Stimulated activated CD8-positive, alpha-beta memory T cell treated with anti-CD3 and anti-CD28 coated beads, Interleukin-15, amount 100 ng/mL, for 24 hours (primary cell): ENCODE data around the gene NPFF.
A peak's percentile ranks its signal among the peaks of the same experiment; 100 is the strongest.
"Not testable (repeated sequence)": the region's sequence is repeated elsewhere in the genome, so short reads cannot be mapped to it uniquely, and the experiment has no call there.

Experiments used
- DNase-seq: peaks from one replicate; pipeline ENCODE4 v3.0.0-alpha.2; 2020; ENCODE audit warnings: low read depth

NPFF gene

DNA sequence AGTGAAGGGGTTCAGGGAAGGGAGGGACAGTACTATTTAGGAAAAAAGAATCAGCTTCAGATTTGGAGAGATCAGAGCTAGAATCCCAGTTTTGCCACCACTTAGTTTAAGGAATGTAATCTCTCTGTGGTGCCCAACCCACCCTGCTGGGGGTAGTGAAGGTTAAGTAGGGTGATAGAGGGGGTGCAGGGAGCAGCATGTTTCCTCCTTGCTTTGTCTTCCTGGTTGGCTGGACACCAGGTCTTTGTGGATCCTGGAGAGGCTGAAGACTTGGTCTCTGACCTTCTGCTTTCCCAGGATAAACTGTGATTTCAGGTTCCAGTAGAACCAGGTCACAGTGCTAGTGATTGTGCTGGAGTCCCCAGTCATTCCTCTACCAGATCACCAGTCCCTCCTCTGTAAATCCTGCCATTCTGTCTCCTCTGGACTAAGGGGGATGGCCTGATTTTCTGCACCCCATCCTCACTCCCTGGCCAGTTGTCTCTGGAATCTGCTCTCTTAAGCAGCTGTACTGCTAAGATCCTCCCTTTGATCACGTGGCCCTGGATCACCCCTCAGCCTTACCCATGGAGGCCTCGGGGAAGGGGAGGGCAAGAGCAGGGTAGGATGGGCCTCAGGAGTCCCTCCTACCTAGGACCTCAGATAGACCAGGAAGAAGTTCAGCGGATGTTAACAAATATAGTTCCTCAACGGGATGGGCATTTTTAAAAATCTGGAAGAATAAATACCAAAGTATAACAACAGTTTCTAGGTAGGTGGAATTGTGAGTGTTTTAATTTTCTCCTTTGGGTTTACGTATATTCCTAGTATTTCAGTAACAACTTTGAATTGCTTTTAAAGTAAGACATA lies 11.2 kb downstream of the NPFF start:
- DNase-seq: no peak

DNA sequence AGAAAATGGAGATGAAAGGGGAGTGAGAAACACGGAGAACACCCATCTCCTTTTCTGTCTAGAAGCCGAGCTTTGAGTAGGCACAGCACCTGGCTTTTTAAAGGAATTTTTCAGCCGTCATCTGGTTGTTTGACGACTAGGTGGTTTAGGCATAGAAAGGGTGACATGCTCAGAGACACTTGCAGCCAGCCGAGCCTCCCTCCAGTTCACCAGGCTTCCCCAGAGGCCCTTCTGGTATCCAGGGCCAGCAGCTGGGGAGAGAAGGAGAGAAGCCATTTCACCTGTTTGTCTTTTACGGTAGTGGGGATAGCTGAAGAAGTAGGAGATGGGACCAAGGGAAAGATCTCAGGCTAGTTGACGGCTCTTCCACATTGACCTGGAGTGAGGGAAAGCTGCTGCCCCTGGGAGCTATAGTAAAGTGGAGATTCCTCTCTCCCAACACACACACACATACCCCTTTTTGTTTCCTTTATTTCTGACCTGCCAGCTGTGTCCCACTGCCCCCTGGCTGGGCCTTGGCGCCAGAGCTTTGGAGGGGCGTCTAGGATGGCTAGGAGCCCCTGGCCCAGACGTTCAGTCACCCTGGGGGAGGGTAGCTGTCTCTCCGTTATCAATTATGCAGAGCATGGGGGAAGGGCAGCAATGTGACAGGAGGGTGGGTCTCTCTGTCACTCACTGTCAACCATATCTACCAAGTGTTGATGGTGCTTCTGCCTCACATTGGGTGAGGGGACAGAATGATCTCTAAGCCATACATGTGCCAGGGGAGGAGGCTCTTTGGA lies 13.5 kb downstream of the NPFF start:
- no peak for DNase-seq

DNA sequence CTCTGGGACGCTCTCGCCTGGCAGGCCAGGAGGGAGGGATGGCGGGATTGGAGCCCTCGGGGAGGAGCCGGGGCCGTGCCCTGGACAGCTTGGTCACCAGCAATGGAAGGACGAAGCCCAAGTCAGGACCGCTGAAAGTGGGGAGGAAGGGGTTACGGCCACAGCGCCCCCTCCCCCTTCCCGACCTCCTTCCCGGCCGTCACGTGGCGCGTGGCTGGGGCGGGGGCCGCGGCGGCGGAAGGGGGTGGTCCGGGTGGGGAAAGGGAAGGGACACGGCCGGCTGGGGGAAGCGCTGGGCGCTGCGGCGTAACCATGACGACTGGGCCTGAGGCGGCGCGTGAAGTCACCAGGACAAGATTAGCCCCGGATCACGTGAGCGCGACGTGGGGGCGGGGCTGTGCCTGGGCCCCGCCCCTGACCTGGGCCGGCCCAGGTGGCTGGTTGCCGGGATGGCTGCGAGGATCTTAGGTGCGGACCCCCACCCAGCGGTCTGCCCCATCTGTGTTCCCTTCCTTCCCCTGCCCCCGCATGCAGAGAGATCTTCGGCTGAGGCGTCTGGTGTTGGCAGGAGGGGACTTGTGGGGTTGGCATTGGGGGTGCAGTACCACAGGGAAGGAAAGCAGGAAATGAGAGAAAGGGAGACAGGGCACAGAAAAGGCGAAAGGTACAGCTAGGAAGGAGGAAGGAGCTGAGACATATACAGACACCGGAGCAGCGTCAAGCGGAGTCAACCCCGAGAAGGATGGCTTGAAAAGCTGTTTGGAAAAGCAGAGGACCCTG lies 14.3 kb downstream of the NPFF start:
- peak; percentile 74 for DNase-seq

DNA sequence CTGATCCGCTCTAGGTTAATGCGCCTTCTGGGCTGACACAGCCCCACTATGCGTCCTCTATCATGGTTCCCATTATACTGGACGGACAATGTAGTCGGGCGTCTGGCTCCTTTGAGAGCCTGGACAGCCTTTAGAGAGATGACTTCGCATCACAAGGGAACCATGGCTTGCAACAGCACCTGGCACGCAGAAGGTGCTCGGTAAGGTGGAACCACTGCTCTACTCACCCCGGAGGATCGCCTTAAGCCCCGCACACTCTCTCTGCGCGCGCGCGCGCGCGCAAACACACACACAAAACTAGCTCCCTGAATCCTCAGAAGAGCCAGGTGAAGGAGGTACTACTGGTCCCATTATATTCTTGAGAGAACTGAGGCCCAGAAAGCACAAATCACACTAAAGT lies 15.1 kb downstream of the NPFF start:
- DNase-seq: no peak

DNA sequence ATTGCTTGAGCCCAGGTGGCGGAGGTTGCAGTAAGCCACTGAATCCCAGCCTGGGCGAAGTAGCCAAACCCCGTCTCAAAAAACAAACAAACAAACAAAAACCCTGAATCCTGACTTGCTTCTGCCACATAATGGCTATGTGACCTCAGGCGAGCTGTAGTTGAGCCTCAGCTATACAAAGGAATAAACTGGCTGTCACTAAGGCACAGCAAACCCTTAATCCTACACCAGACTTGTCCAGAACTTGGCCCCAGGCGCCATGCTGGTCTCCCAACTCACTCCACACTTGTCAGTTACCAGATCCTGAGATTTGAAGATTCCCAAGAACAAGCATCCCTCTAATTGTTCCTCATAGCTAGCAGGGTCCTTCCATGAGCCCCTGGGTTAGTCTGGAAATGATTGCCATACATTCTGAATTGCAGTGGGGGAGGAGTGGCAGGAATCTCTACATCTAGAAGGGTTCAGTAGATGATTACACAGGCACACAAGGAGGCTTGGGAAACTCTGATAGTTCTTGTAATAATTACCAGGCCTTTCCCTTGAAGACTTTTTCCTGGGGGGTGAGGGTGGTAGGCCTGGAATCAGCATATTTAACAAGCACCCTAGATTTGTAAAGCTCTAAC lies 17.9 kb downstream of the NPFF start:
- no peak for DNase-seq

DNA sequence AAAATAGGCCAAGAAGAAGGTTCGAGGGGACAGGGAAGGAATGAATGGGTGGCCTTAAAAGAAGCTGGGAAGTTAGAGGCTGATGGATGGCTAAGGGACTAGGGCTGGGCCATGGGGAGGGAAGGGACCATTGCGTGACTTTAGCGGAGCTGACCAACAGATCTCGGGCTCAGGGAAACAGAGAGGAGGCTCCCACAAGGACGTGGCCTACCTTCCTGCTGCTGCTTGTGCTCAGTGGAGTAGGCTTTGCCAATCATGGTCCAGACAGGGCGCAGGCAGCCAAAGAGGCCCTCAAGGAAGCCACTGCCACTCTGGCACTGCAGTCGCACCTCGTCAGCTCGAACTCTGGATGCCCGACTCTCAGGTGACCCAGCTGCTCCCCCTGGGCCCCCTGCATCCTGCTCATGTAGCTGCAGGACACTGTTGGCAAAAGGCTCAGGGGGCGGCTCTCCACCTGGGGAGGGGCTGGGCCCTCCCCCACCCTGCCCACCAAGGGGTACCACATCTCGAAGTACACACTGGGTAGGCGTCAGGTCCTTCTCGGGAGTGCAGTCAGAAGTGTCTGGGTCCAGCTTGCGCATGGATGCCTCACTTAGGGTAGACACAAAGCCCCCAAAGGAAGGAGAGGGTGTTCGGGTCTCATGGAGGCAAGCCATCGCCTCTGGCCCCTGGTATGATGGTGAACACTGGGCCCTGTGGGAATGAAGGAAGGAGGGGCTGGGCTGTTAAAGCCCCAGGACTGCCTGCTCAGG lies 20.4 kb downstream of the NPFF start:
- no peak for DNase-seq

DNA sequence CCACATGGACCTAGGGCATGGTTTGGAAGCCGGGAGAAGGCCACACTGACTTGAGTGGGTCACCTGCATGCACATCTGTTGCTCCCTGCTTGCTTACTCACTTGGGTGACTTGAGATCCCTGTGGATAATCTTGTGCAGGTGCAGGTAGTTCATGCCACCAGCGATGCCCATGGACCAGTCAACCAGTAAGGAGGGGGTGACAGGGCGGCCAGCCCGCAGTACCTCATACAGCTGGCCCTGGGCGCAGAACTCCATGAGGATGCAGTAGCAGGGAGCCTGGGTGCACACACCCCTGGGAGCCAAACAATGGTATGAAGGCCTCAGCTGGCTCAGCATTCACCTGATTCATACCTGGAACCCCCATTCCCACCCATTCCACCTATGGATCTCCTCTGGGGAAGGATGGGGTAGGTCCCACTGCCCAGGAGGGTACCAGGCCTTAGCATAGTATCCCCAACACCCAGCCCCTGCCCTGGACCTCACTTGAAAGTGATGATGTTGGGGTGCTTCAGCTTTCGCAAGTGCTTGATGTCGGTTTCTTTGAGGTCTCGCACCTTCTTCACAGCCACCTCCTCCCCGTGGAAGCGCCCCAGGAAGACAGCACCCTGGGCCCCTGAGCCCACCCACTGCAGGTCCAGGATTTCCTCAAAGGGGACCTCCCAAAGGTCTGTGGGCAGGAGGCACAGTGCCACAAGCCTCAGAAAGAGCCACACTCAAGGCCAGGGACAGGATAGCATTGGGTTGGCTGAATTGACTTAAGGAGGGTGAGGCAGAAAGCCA lies 21.1 kb downstream of the NPFF start:
- no peak for DNase-seq

DNA sequence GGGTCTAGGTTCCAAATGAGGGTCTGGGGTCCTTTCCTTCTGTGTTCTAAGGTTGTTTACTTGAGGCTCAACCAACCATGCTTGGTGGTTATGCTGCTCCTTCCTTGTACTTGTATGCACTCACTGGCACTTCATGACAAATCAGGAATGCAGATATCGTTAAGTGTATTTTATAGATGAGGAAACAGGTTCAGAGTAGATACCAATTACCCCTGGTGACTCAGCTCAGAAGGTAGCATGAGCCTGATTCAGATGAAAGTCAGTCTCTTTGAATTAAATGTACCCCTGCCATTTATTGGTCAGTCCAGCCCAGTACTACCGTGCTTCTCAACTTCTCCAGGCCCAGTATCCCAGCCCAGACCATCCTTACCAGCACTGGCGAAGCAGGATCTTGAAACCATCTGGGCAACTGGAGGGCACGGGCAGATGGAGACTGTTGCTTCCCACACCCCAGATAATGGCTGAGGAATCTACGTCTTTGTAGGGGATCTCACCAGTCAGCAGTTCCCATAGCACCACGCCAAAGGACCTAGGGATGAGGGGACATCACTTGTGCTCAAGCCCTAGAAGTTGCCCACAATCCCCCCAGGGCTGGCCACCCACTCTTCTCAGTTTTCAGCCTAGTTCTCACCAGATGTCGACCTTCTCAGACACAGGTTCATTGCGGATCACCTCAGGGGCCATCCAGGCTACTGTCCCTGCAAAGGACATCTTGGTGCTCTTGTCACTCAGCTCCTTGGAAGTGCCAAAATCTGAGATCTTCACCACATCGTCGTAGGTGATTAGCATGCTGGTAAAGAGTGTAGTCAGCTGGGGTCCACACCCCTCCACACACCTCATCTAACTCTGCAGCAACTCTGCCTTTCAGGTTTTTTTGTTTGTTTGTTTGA lies 22.4 kb downstream of the NPFF start:
- DNase-seq: no peak

DNA sequence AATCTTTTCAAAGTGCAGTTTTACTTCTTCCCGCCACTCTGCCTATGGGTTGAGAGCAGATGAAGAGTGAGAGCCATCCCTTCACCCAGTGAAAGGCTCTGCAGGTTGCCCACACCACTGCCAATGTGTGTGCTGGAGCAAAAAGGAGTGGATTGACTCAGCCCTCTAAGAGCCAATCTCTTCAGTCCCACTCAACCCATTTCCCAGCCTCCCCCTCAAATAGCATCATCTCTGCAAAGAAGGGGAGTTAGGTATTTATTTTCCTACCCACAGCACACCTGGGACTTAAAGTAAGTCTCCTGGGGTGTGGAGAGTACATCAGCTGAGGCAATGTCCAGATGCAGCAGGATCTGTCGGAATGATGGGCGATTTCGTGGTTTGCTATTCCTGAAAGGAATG lies 23.3 kb downstream of the NPFF start:
- DNase-seq: no peak

DNA sequence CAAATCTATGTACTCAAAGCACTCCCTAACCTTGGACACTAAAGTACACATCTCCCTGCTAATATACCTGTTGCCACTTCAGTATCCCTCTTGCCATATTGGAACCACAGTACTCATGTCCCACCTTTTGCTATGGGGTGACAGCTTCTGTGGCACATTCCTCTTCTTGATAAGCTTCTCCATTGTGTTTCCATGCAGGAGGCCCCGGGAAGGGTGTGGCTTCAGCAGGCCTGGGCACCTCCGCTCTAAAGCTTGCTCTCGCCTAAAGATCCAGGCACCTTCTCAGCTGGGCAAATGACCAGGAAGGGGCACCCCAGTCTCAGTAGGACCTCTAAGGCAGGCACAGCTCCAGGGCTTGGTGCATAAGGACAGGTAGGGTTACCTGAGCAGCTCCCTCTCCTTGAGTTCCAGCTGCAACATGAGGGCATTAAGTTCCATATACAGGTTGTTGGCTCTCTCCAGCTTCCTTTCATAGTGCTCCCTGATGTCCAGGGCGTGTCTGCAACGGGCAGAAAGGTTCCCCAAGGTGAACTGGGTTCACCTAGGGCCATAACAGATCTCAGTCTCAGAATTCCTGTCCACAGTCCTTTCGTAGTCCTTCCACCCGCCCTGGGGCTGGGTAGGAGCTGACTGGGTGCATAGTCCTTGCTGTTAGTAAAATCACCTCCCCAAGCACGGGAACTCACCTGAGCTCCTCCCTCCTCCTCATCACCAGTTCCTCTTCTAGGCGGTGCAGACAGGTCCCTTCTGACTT lies 23.9 kb downstream of the NPFF start:
- no peak for DNase-seq

DNA sequence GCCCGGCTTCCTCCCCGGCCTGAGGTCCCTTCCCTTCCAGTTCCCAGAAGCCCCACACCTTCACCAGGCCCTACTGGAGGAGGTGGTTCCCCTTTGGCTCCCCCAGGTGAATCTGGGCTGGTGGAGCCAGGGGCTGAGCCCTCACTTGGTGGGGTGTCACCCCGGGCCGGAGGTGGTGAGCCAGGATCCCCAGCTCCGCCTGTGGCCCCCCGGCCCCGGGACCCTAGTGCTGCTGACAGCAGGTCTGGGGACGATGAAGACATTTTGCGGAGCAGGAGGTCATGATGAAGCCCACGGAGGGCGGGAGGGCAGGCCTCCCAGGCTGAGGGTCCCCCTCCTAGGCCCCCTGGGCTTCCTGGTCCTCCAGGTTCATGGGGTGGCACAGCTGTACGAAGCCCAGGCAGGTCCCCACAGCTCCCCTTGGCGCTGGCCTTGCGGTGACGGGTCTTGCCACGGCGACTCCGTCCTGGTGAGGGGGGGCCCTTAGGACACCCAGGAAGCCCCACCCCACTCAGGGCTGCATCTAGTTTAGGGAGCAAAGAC lies 24.6 kb downstream of the NPFF start:
- DNase-seq: no peak

DNA sequence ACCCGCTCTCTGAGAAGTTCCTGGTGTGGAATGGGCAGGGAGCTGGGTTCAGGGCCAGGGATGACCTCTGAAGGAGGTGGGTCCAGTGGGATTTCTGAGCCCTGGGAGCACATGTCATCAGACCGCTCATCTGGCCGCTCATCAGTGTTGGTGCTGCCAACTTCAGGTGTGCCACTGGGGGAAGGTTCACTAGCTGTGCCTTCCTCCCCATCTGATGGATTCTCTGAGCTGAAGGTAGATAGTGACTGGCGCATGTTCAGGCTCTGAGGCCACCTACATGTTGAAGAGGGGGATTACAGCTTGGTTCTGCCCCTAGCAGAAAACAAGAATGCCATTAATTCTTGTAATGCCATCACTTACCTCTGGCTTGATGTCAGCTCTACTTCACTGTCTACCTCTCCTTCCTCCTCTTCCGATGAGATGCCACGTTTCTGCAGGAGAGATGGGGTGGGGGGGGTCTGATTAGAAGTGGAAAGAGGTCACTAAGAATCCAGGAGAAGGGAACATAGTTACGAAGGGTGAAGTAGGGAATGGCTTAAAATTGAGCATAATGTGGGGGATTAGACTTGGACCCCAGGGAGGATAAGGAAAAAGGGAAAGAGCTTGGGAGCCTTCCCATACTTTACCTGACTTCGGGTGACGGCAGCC lies 25.2 kb downstream of the NPFF start:
- DNase-seq: no peak

DNA sequence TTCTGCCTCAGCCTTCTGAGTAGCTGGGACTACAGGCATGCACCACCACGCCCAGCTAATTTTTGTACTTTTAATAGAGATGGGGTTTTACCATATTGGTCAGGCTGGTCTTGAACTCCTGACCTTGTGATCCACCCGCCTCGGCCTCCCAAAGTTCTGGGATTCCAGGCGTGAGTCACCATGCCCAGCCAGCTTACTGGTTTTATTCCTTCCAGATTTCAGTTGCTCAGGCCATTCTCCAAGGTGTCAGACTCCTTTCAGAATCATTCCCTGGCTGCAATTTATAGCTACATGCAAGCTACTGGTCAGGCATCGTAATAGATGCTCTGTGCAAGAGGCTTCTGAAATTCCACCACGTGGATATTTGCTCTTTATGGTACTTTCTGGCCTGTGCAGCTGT lies 25.8 kb downstream of the NPFF start:
- not testable (repeated sequence) for DNase-seq

DNA sequence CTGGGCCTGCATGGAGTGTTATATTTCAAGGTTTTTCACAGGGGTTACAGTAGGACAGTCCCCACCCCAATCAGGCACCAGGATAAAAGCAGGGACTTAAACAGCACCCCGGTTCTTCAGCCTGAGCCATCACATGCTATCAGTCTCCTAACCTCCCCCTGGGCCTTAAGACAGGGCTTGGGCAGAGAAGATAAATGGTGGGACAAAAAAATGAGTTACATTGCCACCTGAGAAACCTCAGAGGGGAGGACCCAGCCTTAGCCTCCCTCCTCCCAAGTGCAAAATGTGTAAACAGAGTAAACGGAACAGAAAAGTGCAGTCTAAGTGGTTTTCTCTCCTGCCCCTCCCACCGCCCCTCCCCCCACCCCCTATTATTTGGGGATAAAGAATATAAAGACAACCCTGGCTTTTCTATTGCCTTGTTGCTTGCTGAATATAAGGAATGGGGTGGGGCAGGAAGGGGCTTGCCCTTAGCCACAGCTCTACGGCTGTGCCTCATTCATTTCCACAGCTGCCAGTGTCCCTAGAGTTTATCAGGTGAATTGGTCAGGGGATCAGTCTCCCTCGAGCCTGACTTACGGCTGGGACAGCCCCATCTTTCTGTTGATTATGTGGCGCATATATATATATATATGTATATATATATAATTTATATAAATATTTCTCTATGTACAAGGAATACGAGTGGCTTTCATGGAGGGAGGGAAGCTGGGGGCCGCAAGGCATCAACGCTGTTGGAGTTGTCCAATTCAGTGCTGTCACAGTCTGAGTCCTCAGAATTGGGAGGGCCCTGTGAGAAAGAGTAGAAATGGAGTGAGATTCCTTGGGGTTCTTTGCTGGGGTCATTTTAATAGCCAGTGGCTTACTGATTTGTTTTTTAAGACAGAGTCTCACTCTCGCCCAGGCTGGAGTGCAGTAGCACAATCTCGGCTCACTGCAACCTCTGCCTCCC lies 26.5 kb downstream of the NPFF start:
- DNase-seq: no peak

DNA sequence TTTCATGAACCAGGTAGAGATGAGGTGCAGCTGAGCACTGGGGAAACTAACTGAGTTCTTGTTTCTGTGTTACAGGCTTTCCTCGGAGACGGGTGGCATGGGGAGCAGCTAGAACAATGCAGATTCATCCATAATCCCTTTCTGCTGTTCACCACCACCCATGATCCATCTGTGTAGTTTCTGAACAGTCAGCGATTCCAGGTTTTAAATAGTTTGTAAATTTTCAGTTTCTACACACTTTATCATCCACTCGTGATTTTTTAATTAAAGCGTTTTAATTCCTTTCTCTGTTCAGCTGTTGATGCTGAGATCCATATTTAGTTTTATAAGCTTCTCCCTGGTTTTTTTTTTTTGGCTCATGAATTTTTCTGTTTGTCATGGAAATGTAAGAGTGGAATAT lies 28.0 kb downstream of the NPFF start:
- DNase-seq: no peak

DNA sequence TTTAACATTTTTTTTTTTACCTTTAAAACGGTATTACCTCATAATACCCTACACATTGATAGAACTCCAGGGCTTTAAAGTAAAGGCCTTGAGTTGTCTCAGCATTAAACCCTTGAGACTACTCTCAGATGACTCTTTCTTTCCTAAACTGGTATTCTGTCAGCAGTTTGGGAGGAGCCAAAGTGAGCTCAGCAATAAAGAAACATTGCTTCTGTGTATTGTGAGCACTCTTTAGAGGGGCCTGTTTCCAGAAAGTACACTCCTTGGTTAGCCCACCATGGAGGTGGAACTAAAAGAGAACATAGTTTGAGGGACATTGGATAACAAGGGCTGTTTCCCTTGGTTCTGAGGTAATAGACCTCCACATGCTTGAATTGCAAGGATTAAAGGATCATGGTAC lies 28.4 kb downstream of the NPFF start:
- no peak for DNase-seq

DNA sequence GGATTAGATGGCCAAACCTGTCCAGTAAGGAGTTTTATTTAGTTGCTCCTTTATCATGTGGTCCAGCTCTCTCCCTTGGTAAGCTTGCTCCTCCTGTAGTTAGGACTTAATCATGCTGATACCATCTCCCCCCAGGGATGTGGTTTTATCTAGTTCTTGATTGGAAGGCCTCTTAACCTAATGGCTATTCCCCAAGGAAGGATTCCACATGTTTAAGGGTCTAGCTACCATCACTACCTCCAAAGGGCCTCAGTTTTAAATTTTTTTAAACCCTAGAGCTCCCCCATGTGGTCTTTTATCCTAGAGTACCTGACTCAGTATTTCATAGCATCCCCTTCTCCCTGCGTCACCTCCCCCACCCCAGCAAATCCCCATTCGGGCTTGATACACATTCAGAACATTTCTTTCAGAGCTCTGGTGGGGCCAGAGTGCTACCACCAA lies 30.5 kb downstream of the NPFF start:
- no peak for DNase-seq
